Endothelial cell of umbilical vein (primary cell): ENCODE measurements around the gene CCDC66. TPM values are rescaled to one million over a fixed set of nuclear protein-coding genes. Genes with fewer than 3 reads are reported as not detected.

Experiments
- BruUV-seq: library from RNA; stranded (reverse); fragments of 400-500 nt; replicated peaks from 2 replicates; lab custom pipeline; 2021; lab: Mats Ljungman, UMichigan
- CTCF ChIA-PET: fragments of 300-600, 350-600 bp; sonication (Branson Sonifier 250); formaldehyde crosslinking; loops from one replicate; lab custom pipeline; 2021; ENCODE audit warnings: antibody characterized with exemption, inconsistent platforms; lab: Charles Lee
- POLR2A ChIA-PET: fragments of 300-600, 350-600 bp; sonication (Branson Sonifier 250); formaldehyde crosslinking; loops from one replicate; lab custom pipeline; 2021; ENCODE audit warnings: antibody characterized with exemption, inconsistent platforms; lab: Charles Lee
- DNase-seq: peaks from one replicate; pipeline ENCODE4 v3.0.0-alpha.2; 2011; ENCODE audit warnings: low read depth, low spot score
- FAIRE-seq: peaks from 2 replicates; lab custom pipeline; 2011; peaks lifted over from hg19 to GRCh38; lab: Jason Lieb, UNC
- H2AFZ ChIP-seq: 2 replicates; pipeline ENCODE4 v1.6.0; 2012; ENCODE audit warnings: low read depth, low read length, control low read depth, inconsistent platforms
- H3K27ac ChIP-seq: 2 replicates; pipeline ENCODE4 v1.5.1; 2011; ENCODE audit warnings: low read depth, mild to moderate bottlenecking, control low read depth, low read length, moderate library complexity; ENCODE audit not compliant: insufficient read depth
- H3K27me3 ChIP-seq, 2 experiments: 2 replicates each; pipeline versions ENCODE4 v1.6.0 to v1.6.1; 2011; ENCODE audit warnings: low read length in 2 of 2, mixed read lengths in 1 of 2; ENCODE audit not compliant: control insufficient read depth in 2 of 2, insufficient read depth in 2 of 2
- H3K36me3 ChIP-seq, 2 experiments: 2 replicates in 1 of 2; 3 replicates in 1 of 2; pipeline ENCODE4 v1.5.1; 2011; ENCODE audit warnings: low read length in 2 of 2, mild to moderate bottlenecking in 1 of 2, moderate library complexity in 1 of 2; ENCODE audit not compliant: control insufficient read depth in 2 of 2, insufficient read depth in 2 of 2; ENCODE audit errors: extremely low read depth in 1 of 2
- H3K4me1 ChIP-seq: 3 replicates; pipeline ENCODE4 v1.5.1; 2011; ENCODE audit warnings: mild to moderate bottlenecking, low read length; ENCODE audit not compliant: control insufficient read depth, insufficient read depth; ENCODE audit errors: extremely low read depth
- H3K4me2 ChIP-seq: 2 replicates; pipeline ENCODE4 v1.6.1; 2011; ENCODE audit warnings: low read length, control low read depth, mixed read lengths; ENCODE audit not compliant: insufficient read depth
- H3K4me3 ChIP-seq, 3 experiments: fragments of 200-600 bp in 1 of 3; sonication (generic), shearing (Covaris generic) in 1 of 3; replicated peaks in 1 of 3; 2 replicates each; pipeline ENCODE4 v1.5.1; 2011 to 2016; ENCODE audit warnings: control low read depth in 3 of 3, low read length in 3 of 3, mild to moderate bottlenecking in 2 of 3, inconsistent platforms in 1 of 3, low read depth in 1 of 3, moderate library complexity in 1 of 3; ENCODE audit not compliant: insufficient read depth in 1 of 3
- H3K79me2 ChIP-seq: 2 replicates; pipeline ENCODE4 v1.6.0; 2012; ENCODE audit warnings: low read length, inconsistent platforms; ENCODE audit not compliant: control insufficient read depth, insufficient read depth
- H3K9ac ChIP-seq: replicated peaks from 2 replicates; pipeline ENCODE3; 2011; ENCODE audit warnings: low read length, control low read depth; ENCODE audit not compliant: insufficient read depth; ENCODE audit errors: extremely low read depth
- H3K9me1 ChIP-seq: replicated peaks from 3 replicates; pipeline ENCODE4 v1.6.0; 2011; ENCODE audit warnings: mild to moderate bottlenecking, low read length; ENCODE audit not compliant: control insufficient read depth, insufficient read depth; ENCODE audit errors: extremely low read depth
- H3K9me3 ChIP-seq: replicated peaks from 2 replicates; pipeline ENCODE4 v1.5.1; 2012; ENCODE audit warnings: low read length, inconsistent platforms; ENCODE audit not compliant: control insufficient read depth, insufficient read depth
- H4K20me1 ChIP-seq: replicated peaks from 2 replicates; pipeline ENCODE3; 2011; ENCODE audit warnings: mild to moderate bottlenecking, low read length; ENCODE audit not compliant: control insufficient read depth, insufficient read depth; ENCODE audit errors: extremely low read depth
- EZH2 ChIP-seq: IDR thresholded peaks from 2 replicates; pipeline ENCODE4 v1.6.1; 2012; ENCODE audit warnings: borderline replicate concordance, low read depth, mild to moderate bottlenecking, moderate library complexity, low read length, inconsistent platforms; ENCODE audit not compliant: severe bottlenecking
- GATA2 ChIP-seq: IDR thresholded peaks from 2 replicates; pipeline ENCODE4 v1.7.0; 2011; ENCODE audit warnings: low read depth, mild to moderate bottlenecking, moderate library complexity, mixed read lengths, low read length; ENCODE audit not compliant: insufficient read length, insufficient read depth
- JUN ChIP-seq: IDR thresholded peaks from 2 replicates; pipeline ENCODE4 v1.6.1; 2011; ENCODE audit warnings: borderline replicate concordance, low read depth; ENCODE audit not compliant: insufficient read length, insufficient read depth
- POLR2A ChIP-seq: IDR thresholded peaks from 2 replicates; pipeline ENCODE4 v1.6.1; 2012; ENCODE audit warnings: low read depth, mild to moderate bottlenecking, control low read depth, low read length
- dilution Hi-C: fragments of 300-500 bp; cut with MboI; formaldehyde crosslinking; loops from one replicate; pipeline ENCODE4 v1.15.0; 2019; ENCODE audit warnings: low sequenced_read_pairs; ENCODE audit not compliant: extremely low pct_ligation_motif_present
- intact Hi-C: fragments of 100-400 bp; cut with micrococcal nuclease; formaldehyde crosslinking; loops from one replicate; pipeline ENCODE4 v1.10.0; 2022
- polyA plus RNA-seq, 4 experiments: library from polyadenylated mRNA; depleted of rRNA in 3 of 4; stranded (reverse) in 3 of 4; unstranded in 1 of 4; fragments of >200 nt; gene quantifications; 2 replicates each; pipeline versions ENCODE4 v1.2.1 to v1.2.3, GENCODE V29; 2011 to 2012; ENCODE audit warnings: missing spikeins in 1 of 4
- total RNA-seq: library from RNA; stranded (reverse); gene quantifications from 2 replicates; pipeline ENCODE4 v1.2.3, GENCODE V29; 2021
- TF ChIP-seq, protein P1 (sequence below): IDR thresholded peaks from 2 replicates; pipeline ENCODE4 v1.6.1; 2011; ENCODE audit not compliant: insufficient read depth, insufficient read length
- TF ChIP-seq, protein P2 (sequence below), 2 donors: IDR thresholded peaks; 1 replicate in 1 of 2; 2 replicates in 1 of 2; pipeline ENCODE4 v1.5.1; 2011; ENCODE audit warnings: low read length in 2 of 2, mild to moderate bottlenecking in 2 of 2, moderate library complexity in 2 of 2, control low read depth in 1 of 2, inconsistent platforms in 1 of 2, low read depth in 1 of 2; ENCODE audit not compliant: insufficient read depth in 1 of 2; ENCODE audit errors: extremely low read depth in 1 of 2

The CCDC66 gene
- total and polyA plus RNA-seq, 2 donors (not counting 3 experiments of a cell fraction or from before 2014, with no cell fraction given) = 5.0 to 20.7 TPM

DNA sequence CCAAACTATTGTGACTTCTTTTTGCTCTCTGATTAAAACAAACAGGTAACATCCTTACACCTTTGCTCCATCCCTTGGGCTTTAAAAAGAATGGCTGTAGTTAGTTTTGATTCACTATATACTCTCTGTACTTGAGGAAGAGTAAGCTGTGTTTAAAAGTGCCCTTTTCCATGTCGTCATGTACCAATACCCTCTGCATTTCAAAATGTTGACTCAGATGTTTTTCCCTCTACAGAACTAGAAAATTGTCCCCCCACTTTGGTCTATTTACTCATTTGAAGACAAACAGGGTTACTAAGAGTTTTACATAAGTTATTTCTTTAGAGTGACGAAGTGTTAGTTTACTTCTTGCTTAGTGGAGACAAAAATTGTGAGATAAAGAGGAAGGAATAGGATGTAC is 63.4 kb downstream of the CCDC66 start:
- Histone ChIP-seq H3K27ac (no peak overlapping the region), H3K4me1 (no peaks in the 10 kb centered on the region), H3K79me2 (no peaks in the 10 kb centered on the region), H3K4me3 (no peak overlapping the region), H4K20me1 (no peaks in the 10 kb centered on the region), H3K36me3 (peaks cover 9 to 36% of the 10 kb centered on the region in 2 experiments), H2AFZ (no peak overlapping the region), H3K27me3 (no peaks in the 10 kb centered on the region), H3K9me3 (no peaks in the 10 kb centered on the region), H3K9me1 (no peaks in the 10 kb centered on the region), H3K9ac (no peak overlapping the region), H3K4me2 (no peak overlapping the region)
- TF ChIP-seq, protein P1, sequence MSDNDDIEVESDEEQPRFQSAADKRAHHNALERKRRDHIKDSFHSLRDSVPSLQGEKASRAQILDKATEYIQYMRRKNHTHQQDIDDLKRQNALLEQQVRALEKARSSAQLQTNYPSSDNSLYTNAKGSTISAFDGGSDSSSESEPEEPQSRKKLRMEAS = no peak
- POLR2A ChIA-PET = no interaction called here
- DNase-seq (no peak), FAIRE-seq (no peak)
- CTCF ChIA-PET = interaction anchor here (1.0 kb wide), 1 partner anchor 8 kb away, joined by 3 read pairs; no protein-coding TSS in a partner anchor
- intact Hi-C loops = no loop called here
- dilution Hi-C loops = no loop called here
- BruUV-seq = no TSS peak

DNA sequence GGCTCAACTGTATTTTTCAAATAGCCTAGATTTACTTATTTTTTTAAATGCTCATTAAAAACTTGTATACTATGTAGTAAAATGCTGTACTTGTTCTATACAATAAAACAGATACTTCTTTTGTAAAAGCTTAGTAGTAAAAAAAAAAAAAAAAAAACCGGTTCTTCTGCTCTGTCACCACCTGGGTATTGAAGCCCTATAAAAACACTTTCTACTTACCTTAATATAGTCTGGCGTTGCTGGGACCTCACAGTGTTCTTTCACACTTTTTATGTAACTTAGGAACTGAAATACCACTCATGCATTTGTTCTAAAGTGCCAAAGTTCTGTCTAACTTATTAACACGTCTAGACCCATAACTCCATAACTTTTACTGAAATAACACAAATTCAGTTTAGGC is 64.7 kb downstream of the CCDC66 start:
- H3K79me2 ChIP-seq = no peaks in the 10 kb centered on the region
- CTCF ChIA-PET = no interaction called here
- no peaks in the 10 kb centered on the region for H4K20me1 ChIP-seq
- dilution Hi-C loops = no loop called here
- DNase-seq (no peak), FAIRE-seq (no peak)
- H3K4me1 ChIP-seq = no peaks in the 10 kb centered on the region
- TF ChIP-seq EZH2 (no peak), GATA2 (no peak), JUN (no peak), POLR2A (no peak)
- TF ChIP-seq, protein P1 = no peak
- TF ChIP-seq, protein P2, sequence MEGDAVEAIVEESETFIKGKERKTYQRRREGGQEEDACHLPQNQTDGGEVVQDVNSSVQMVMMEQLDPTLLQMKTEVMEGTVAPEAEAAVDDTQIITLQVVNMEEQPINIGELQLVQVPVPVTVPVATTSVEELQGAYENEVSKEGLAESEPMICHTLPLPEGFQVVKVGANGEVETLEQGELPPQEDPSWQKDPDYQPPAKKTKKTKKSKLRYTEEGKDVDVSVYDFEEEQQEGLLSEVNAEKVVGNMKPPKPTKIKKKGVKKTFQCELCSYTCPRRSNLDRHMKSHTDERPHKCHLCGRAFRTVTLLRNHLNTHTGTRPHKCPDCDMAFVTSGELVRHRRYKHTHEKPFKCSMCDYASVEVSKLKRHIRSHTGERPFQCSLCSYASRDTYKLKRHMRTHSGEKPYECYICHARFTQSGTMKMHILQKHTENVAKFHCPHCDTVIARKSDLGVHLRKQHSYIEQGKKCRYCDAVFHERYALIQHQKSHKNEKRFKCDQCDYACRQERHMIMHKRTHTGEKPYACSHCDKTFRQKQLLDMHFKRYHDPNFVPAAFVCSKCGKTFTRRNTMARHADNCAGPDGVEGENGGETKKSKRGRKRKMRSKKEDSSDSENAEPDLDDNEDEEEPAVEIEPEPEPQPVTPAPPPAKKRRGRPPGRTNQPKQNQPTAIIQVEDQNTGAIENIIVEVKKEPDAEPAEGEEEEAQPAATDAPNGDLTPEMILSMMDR (IDR thresholded peaks at IDR 0.05; ENCODE audit: extremely low read depth in 1 of 2, insufficient read depth in 1 of 2, low read depth in 1 of 2, low read length in 2 of 2) = no peak
- H3K9me3 ChIP-seq = no peaks in the 10 kb centered on the region
- H3K36me3 ChIP-seq = peaks cover 7 to 34% of the 10 kb centered on the region in 2 experiments
- no TSS peak for BruUV-seq
- H3K9me1 ChIP-seq = no peaks in the 10 kb centered on the region
- H3K9ac ChIP-seq = no peak overlapping the region
- H3K27ac ChIP-seq = no peak overlapping the region
- no peak overlapping the region for H2AFZ ChIP-seq
- no peak overlapping the region for H3K4me2 ChIP-seq
- H3K4me3 ChIP-seq = no peak overlapping the region
- POLR2A ChIA-PET = no interaction called here
- H3K27me3 ChIP-seq = no peaks in the 10 kb centered on the region
- intact Hi-C loops = no loop called here
